Measurements from ENCODE around the gene MAPK1.

DNA sequence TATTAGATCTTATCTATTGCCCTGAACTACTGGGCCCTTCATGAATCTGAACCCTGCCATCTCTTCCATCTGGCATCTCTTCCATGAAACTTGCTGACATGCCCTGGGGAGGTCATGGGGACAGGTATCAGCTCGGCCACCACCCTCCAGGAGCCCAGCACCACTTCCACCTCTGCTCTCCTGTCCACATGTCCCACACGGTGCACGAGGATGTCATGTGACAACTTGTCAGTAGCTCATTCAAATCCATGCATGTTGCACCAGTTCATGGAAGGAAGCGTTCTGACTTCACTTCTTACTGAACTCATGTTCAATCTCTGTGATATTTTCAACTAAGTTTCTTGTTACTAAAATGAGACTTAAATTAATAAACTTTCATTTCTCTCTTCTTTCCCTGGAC, 148.4 kb downstream of the MAPK1 start:
- no peak for TF ChIP-seq POLR2A (IDR thresholded peaks at IDR 0.05)
- TF ChIP-seq, protein P1, sequence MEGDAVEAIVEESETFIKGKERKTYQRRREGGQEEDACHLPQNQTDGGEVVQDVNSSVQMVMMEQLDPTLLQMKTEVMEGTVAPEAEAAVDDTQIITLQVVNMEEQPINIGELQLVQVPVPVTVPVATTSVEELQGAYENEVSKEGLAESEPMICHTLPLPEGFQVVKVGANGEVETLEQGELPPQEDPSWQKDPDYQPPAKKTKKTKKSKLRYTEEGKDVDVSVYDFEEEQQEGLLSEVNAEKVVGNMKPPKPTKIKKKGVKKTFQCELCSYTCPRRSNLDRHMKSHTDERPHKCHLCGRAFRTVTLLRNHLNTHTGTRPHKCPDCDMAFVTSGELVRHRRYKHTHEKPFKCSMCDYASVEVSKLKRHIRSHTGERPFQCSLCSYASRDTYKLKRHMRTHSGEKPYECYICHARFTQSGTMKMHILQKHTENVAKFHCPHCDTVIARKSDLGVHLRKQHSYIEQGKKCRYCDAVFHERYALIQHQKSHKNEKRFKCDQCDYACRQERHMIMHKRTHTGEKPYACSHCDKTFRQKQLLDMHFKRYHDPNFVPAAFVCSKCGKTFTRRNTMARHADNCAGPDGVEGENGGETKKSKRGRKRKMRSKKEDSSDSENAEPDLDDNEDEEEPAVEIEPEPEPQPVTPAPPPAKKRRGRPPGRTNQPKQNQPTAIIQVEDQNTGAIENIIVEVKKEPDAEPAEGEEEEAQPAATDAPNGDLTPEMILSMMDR (IDR thresholded peaks at IDR 0.05): no peak
